BJ (cell line): ENCODE data around the gene FAHD1. TPM values are rescaled to one million over a fixed set of nuclear protein-coding genes. Genes with fewer than 3 reads are reported as not detected.
A peak's percentile ranks its signal among the peaks of the same experiment; 100 is the strongest.

Source experiments
- CTCF ChIA-PET: fragments of 350-600 bp; formaldehyde crosslinking; extraction: SDS; loops from one replicate; lab custom pipeline; 2021; ENCODE audit warnings: antibody characterized with exemption, inconsistent platforms; lab: Yijun Ruan, JAX
- POLR2A ChIA-PET: fragments of 300-600 bp; sonication (Branson Sonifier 250); formaldehyde crosslinking; extraction: SDS; loops from one replicate; lab custom pipeline; 2021; ENCODE audit warnings: antibody characterized with exemption; lab: Charles Lee
- DNase-seq: peaks from one replicate; pipeline ENCODE4 v3.0.0-alpha.2; 2011; ENCODE audit warnings: low read depth
- H3K27me3 ChIP-seq: 2 replicates; pipeline ENCODE4 v1.6.0; 2011; ENCODE audit warnings: low read length; ENCODE audit not compliant: control insufficient read depth, insufficient read depth
- H3K36me3 ChIP-seq: 2 replicates; pipeline ENCODE4 v1.5.1; 2011; ENCODE audit warnings: low read length; ENCODE audit not compliant: control insufficient read depth, insufficient read depth
- H3K4me3 ChIP-seq: 2 replicates; pipeline ENCODE4 v1.5.1; 2011; ENCODE audit warnings: low read depth, mild to moderate bottlenecking, control low read depth, low read length
- polyA plus RNA-seq: library from polyadenylated mRNA; depleted of rRNA; stranded (reverse); fragments of >200 nt; gene quantifications from 2 replicates; pipeline ENCODE4 v1.2.3, GENCODE V29; 2011
- TF ChIP-seq, protein P1 (sequence below): IDR thresholded peaks from 2 replicates; pipeline ENCODE4 v1.5.1; 2011; ENCODE audit warnings: low read depth, mild to moderate bottlenecking, control low read depth, inconsistent platforms, low read length, moderate library complexity; ENCODE audit not compliant: insufficient read depth

The FAHD1 gene
- polyA plus RNA-seq, 1 experiment = 52.5 TPM

DNA sequence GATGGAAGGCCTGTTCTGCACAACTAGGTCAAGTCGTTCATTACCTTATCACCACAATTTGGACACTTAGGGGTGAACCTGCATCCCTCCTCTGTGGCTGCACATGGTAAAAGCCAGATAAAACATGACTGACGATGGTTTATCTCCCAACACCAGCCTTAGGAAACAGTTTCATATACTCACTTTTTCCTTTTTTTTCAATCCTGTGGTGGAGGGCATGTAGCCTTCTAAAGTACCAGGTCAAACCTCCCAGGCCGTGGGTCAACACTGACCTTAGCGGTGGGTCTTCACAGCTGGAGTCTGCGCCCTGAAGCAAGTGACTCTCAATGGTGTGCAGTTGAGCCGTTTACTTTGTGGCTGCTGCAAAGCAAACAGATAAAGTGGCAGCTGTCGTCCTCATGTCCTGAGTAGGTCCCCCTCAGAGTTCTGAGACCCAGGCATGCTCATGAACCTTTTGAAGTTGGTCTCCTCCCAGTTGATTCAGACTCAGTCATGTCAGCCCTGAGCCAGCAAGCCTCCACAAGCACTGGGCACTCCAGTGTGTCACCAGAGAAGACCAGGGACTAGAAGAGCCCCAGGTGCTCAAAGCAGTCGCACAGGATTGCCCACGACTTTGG is 5.9 kb downstream of the FAHD1 start:
- H3K36me3 ChIP-seq = no peaks in the 10 kb centered on the region
- TF ChIP-seq, protein P1, sequence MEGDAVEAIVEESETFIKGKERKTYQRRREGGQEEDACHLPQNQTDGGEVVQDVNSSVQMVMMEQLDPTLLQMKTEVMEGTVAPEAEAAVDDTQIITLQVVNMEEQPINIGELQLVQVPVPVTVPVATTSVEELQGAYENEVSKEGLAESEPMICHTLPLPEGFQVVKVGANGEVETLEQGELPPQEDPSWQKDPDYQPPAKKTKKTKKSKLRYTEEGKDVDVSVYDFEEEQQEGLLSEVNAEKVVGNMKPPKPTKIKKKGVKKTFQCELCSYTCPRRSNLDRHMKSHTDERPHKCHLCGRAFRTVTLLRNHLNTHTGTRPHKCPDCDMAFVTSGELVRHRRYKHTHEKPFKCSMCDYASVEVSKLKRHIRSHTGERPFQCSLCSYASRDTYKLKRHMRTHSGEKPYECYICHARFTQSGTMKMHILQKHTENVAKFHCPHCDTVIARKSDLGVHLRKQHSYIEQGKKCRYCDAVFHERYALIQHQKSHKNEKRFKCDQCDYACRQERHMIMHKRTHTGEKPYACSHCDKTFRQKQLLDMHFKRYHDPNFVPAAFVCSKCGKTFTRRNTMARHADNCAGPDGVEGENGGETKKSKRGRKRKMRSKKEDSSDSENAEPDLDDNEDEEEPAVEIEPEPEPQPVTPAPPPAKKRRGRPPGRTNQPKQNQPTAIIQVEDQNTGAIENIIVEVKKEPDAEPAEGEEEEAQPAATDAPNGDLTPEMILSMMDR = no peak
- CTCF ChIA-PET = no interaction called here
- H3K4me3 ChIP-seq = no peak overlapping the region
- no peaks in the 10 kb centered on the region for H3K27me3 ChIP-seq
- DNase-seq = no peak
- POLR2A ChIA-PET = no interaction called here

DNA sequence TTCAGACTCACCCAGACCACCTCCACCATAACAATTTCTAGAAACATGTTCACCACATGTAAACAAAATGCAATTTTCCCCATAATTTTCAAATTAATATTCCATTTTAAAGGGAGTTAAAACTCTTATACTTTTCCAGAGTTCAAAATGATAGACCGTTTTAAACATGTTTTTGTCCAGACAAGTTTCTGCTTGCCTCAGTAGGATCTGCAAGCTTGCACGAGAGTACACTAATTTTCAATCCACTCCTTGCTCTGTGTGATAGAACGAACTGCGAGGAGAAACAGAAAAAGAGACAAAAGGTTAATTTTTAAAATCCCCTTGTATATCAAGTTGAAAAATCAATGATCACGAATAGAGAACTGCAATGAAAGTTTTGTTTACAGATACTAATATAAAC is 7.1 kb downstream of the FAHD1 start:
- POLR2A ChIA-PET = no interaction called here

DNA sequence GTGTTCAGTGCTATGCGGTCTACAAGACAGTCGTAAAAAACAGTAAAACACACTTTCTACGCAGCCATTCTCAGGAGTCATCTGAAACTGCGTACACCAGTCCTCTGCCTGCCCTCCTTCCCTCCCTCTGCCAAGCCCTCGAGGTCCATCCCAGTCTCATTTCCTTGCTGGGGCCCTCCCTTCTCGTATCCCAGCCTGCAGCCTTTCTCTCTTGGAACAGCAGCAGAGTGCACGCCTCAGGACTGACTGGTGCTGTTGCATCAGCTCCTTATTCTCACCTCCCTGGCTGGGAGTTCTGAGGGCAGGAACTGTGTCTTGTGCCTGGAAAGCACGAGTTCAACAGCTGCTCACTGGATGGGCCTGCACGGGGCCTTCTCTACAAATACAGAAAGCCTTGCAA is 12.5 kb downstream of the FAHD1 start:
- H3K27me3 ChIP-seq = no peaks in the 10 kb centered on the region
- CTCF ChIA-PET = interaction anchor here (1.5 kb wide), 1 partner anchor 90 kb away, joined by 3 read pairs; no protein-coding TSS in a partner anchor
- TF ChIP-seq, protein P1 = no peak

More for the DNA sequence above, 7.1 kb downstream of the FAHD1 start:
- CTCF ChIA-PET = no interaction called here
- TF ChIP-seq, protein P1 = no peak
- DNase-seq = no peak
- no peak overlapping the region for H3K4me3 ChIP-seq
- H3K27me3 ChIP-seq = no peaks in the 10 kb centered on the region
- no peaks in the 10 kb centered on the region for H3K36me3 ChIP-seq

DNA sequence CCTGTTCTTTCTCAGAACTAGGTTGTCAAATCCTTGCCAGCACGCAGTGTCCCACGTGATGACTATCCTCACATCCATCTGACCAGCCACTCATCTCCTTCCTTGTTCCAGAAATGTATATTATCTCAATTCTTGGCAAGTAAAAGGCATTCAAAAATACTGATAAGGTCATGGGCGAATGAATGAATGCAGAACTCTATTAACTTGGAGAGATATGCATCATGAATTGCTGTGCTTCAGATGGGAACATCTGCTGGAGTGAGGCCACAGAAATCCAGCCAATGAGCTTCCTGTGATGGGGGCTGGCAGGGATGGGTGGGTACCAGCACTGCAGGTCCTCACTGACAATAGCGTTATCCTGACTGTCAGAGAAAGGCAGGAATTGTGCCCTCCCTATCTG is 19.0 kb downstream of the FAHD1 start:
- Histone ChIP-seq H3K4me3 (no peak overlapping the region), H3K36me3 (no peaks in the 10 kb centered on the region), H3K27me3 (no peaks in the 10 kb centered on the region)
- no peak for DNase-seq
- TF ChIP-seq, protein P1 = no peak
- ChIA-PET POLR2A (no interaction called here), CTCF (interaction anchor here (1.4 kb wide), 1 partner anchor 83 kb away, joined by 5 read pairs; no protein-coding TSS in a partner anchor)

More for the DNA sequence above, 12.5 kb downstream of the FAHD1 start:
- POLR2A ChIA-PET = interaction anchor here (1.6 kb wide), 1 partner anchor 12 kb away, joined by 3 read pairs; the partner anchor contains the start of gene FAHD1
- peak; percentile 77 for DNase-seq
- no peak overlapping the region for H3K4me3 ChIP-seq
- no peaks in the 10 kb centered on the region for H3K36me3 ChIP-seq

DNA sequence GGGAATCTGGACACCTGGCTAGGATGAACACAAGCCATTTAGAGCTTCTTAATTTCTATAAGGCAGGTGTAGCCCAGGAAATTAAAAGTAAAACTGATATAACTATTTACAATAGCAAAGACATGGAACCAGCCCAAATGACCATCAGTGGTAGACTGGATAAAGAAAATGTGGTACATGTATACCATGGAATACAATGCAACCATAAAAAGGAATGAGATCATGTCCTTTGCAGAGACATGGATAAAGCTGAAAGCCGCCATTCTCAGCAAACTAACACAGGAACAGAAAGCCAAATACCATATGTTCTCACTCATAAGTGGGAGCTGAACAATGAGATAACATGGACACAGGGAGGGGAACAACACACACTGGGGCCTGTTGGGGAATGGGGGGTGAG is 19.4 kb downstream of the FAHD1 start:
- Histone ChIP-seq H3K4me3 (no peak overlapping the region), H3K27me3 (no peaks in the 10 kb centered on the region), H3K36me3 (no peaks in the 10 kb centered on the region)
- DNase-seq = no peak
- TF ChIP-seq, protein P1 = no peak
- CTCF ChIA-PET = interaction anchor here (1.4 kb wide), 1 partner anchor 82 kb away, joined by 5 read pairs; no protein-coding TSS in a partner anchor
- POLR2A ChIA-PET = no interaction called here
